Measurements from ENCODE around the gene ANGPTL4. TPM values are rescaled to one million over a fixed set of nuclear protein-coding genes. Genes with fewer than 3 reads are reported as not detected.
A peak's percentile ranks its signal among the peaks of the same experiment; 100 is the strongest.

Gene ANGPTL4
- total and polyA plus RNA-seq, 9 of the 15 experiments (the other 6 are each of a cell fraction or from before 2014, with no cell fraction given) = 0.05 to 0.77 (median 0.22) TPM; not detected in 4

- Histone ChIP-seq H2AFZ (ENCODE audit: low read depth, low read length) (no peak overlapping the region), H3K9ac (ENCODE audit: insufficient read depth in 1 of 2, low read depth in 2 of 2, low read length in 2 of 2) (peak overlapping the region; percentile 99 to 100), H3K27me3 (ENCODE audit: control insufficient read depth in 2 of 2, insufficient read depth in 2 of 2, low read length in 2 of 2) (no peaks in the 10 kb centered on the region), H3K9me1 (ENCODE audit: control insufficient read depth, insufficient read depth, low read length) (no peaks in the 10 kb centered on the region), H4K20me1 (replicated peaks; ENCODE audit: control insufficient read depth, insufficient read depth, low read length) (peaks cover 26% of the 10 kb centered on the region; the same call in 1 of the 2 replicates), H3K4me1 (replicated peaks in 1 of 2; ENCODE audit: control insufficient read depth in 2 of 2, insufficient read depth in 2 of 2, low read length in 2 of 2) (peaks cover 17 to 28% of the 10 kb centered on the region in 2 experiments), H3K4me2 (ENCODE audit: insufficient read depth, low read length) (peak overlapping the region; percentile 99), H3K4me3 (peak overlapping the region; percentile 99), H3K9me3 (replicated peaks; ENCODE audit: control insufficient read depth, insufficient read depth, low read depth, low read length) (no peaks in the 10 kb centered on the region), H3K79me2 (ENCODE audit: control insufficient read depth, insufficient read depth, low read length) (peaks cover 50% of the 10 kb centered on the region), H3K27ac (ENCODE audit: extremely low read depth, low read depth, low read length) (peak overlapping the region; percentile 94), H3K36me3 (ENCODE audit: control insufficient read depth, insufficient read depth, low read length) (peaks cover 41% of the 10 kb centered on the region)
- under 1% methylated on average over 24 of the region's 30 CpGs for WGBS (ENCODE audit: insufficient coverage, low coverage, missing lambda C conversion rate)
- intact Hi-C loops (cut with micrococcal nuclease) = loop anchor here (1.0 to 10.0 kb wide), 2 partner anchors 21 to 57 kb away; partner anchors contain the start of gene KANK3
- no TSS peak for BruUV-seq (replicated peaks)
- ChIA-PET POLR2A (interaction anchor here (0.6 to 3.8 kb wide), 29 partner anchors 10 to 378 kb away, joined by 3 to 34 read pairs (median 5); partner anchors contain the start of genes RAB11B, TIMM44 and ZNF414), CTCF (ENCODE audit: low intra/inter-chr PET ratio) (no interaction called here)
- in situ Hi-C loops (cut with MboI) = no loop called here
- no peak for FAIRE-seq
- peak in 3 of 4 experiments; percentile 25 to 28 (median 25) for DNase-seq (ENCODE audit: extremely low read depth in 1 of 4, low spot score in 3 of 4)
- ATAC-seq = peak; percentile 8
- no peak for TF ChIP-seq ZFP30 (CRISPR knock-in tag; IDR thresholded peaks at IDR 0.05; ENCODE audit: borderline replicate concordance)
- TF ChIP-seq TEAD1 (CRISPR knock-in tag; IDR thresholded peaks at IDR 0.05) = no peak
- 0 out of 2 replicates have a peak, but pooled peaks have one; percentile 11 for TF ChIP-seq FOXP1 (CRISPR knock-in tag; IDR thresholded peaks at IDR 0.05)
- TF ChIP-seq ZBTB33 (CRISPR knock-in tag; IDR thresholded peaks at IDR 0.05) = no peak
- peak; percentile 7; the same call in 1 of the 2 replicates for TF ChIP-seq ZC3H4 (CRISPR knock-in tag; IDR thresholded peaks at IDR 0.05; ENCODE audit: borderline replicate concordance)
- TF ChIP-seq NRF1 (conservative IDR thresholded peaks at IDR 0.05 in 1 of 2, IDR thresholded peaks at IDR 0.05 in 1 of 2) = peak in 1 of 2 experiments; percentile 31; a peak in 2 of 4 replicates
- no peak for TF ChIP-seq CTBP1 (IDR thresholded peaks at IDR 0.05; ENCODE audit: borderline replicate concordance)
- TF ChIP-seq, protein P1, sequence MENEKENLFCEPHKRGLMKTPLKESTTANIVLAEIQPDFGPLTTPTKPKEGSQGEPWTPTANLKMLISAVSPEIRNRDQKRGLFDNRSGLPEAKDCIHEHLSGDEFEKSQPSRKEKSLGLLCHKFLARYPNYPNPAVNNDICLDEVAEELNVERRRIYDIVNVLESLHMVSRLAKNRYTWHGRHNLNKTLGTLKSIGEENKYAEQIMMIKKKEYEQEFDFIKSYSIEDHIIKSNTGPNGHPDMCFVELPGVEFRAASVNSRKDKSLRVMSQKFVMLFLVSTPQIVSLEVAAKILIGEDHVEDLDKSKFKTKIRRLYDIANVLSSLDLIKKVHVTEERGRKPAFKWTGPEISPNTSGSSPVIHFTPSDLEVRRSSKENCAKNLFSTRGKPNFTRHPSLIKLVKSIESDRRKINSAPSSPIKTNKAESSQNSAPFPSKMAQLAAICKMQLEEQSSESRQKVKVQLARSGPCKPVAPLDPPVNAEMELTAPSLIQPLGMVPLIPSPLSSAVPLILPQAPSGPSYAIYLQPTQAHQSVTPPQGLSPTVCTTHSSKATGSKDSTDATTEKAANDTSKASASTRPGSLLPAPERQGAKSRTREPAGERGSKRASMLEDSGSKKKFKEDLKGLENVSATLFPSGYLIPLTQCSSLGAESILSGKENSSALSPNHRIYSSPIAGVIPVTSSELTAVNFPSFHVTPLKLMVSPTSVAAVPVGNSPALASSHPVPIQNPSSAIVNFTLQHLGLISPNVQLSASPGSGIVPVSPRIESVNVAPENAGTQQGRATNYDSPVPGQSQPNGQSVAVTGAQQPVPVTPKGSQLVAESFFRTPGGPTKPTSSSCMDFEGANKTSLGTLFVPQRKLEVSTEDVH (IDR thresholded peaks at IDR 0.05; ENCODE audit: low read depth, partially characterized antibody) = no peak
- TF ChIP-seq SIN3B (IDR thresholded peaks at IDR 0.05; ENCODE audit: low read depth) = 0 out of 2 replicates have a peak, but pooled peaks have one; percentile 10
- TF ChIP-seq PURB (CRISPR knock-in tag; IDR thresholded peaks at IDR 0.05; ENCODE audit: low read depth) = no peak
- no peak for TF ChIP-seq ETV6 (IDR thresholded peaks at IDR 0.05; ENCODE audit: borderline replicate concordance in 1 of 2, low read depth in 2 of 2, low read length in 1 of 2)
- no peak for TF ChIP-seq ETV6 (CRISPR knock-in tag; IDR thresholded peaks at IDR 0.05; ENCODE audit: borderline replicate concordance)
- TF ChIP-seq RBM17 (IDR thresholded peaks at IDR 0.05; ENCODE audit: borderline replicate concordance, low read depth, low read length) = no peak
- TF ChIP-seq KAT7 (CRISPR knock-in tag; IDR thresholded peaks at IDR 0.05; ENCODE audit: borderline replicate concordance) = peak; percentile 89; the same call in 1 of the 2 replicates
- TF ChIP-seq POLR2G (IDR thresholded peaks at IDR 0.05; ENCODE audit: low read depth, low read length) = peak; percentile 22; the same call in 1 of the 2 replicates
- peak; percentile 58; the same call in 1 of the 2 replicates for TF ChIP-seq RBFOX2 (IDR thresholded peaks at IDR 0.05; ENCODE audit: low read depth, low read length)
Observed at GRCh38 chr19:8321986-8322637, 41.8 kb upstream of the ANGPTL4 start.
